Omental fat pad (tissue), 4 donors: Measurements from ENCODE around the gene PTN. TPM values are rescaled to one million over a fixed set of nuclear protein-coding genes. Genes with fewer than 3 reads are reported as not detected.

Experiments
- ATAC-seq: fragments of 150-250 bp; one replicate; pipeline ENCODE4 v1.9.1; 2016; ENCODE audit warnings: mild to moderate bottlenecking, moderate library complexity; ENCODE audit not compliant: low FRiP score
- DNase-seq: peaks from one replicate; pipeline ENCODE4 v3.0.0-alpha.2; 2019; ENCODE audit warnings: low spot score
- CTCF ChIP-seq, 3 donors: fragments of 450-650 bp; IDR thresholded peaks; one replicate each; pipeline ENCODE4 v1.5.1; 2016 to 2017; ENCODE audit warnings: antibody characterized with exemption in 3 of 3, mild to moderate bottlenecking in 3 of 3, moderate library complexity in 2 of 3
- total RNA-seq, 4 donors: library from RNA; depleted of rRNA; stranded (reverse); fragments of >200 nt; gene quantifications; one replicate each; pipeline ENCODE4 v1.1.0, GENCODE V29; 2016

PTN gene
- 10 to 100 TPM in 2 of 4 donors, 1 to 10 TPM in 2; 4.8 to 26.1 (median 11.2) TPM for total RNA-seq

GRCh38 chr7:137343281-137343841, at the start of gene PTN:
Gene PTN, minus strand, starts transcription at chr7:137343733. Its CDS starts 88,760 bp downstream, at chr7:137254973.
- ATAC-seq (peak; percentile 89), DNase-seq (no peak)
- TF ChIP-seq CTCF (IDR thresholded peaks at IDR 0.05) = no peak

- DNase-seq (no peak), ATAC-seq (no peak)
- no peak for TF ChIP-seq CTCF (IDR thresholded peaks at IDR 0.05)
These were observed 46.5 kb upstream of the PTN start for GRCh38 chr7:137390076-137390475.

GRCh38 chr7:137388916-137389315, 45.4 kb upstream of the PTN start:
- ATAC-seq (no peak), DNase-seq (no peak)
- no peak for TF ChIP-seq CTCF (IDR thresholded peaks at IDR 0.05)

- no peak for ATAC-seq
- TF ChIP-seq CTCF (IDR thresholded peaks at IDR 0.05) = no peak
- DNase-seq = no peak
These were observed 43.4 kb upstream of the PTN start for GRCh38 chr7:137386966-137387365.

- no peak for TF ChIP-seq CTCF (IDR thresholded peaks at IDR 0.05)
- ATAC-seq (no peak), DNase-seq (no peak)
These were observed 37.5 kb upstream of the PTN start for GRCh38 chr7:137381045-137381444.

GRCh38 chr7:137373507-137373906, 30.0 kb upstream of the PTN start:
- ATAC-seq (no peak), DNase-seq (no peak)
- no peak for TF ChIP-seq CTCF (IDR thresholded peaks at IDR 0.05)

- no peak for ATAC-seq
- no peak for TF ChIP-seq CTCF (IDR thresholded peaks at IDR 0.05)
- DNase-seq = no peak
These were observed 28.1 kb upstream of the PTN start for GRCh38 chr7:137371616-137372015.
